GM19452 (cell line): ENCODE results near the gene MFSD8.
"Not testable (repeated sequence)": the region's sequence is repeated elsewhere in the genome, so short reads cannot be mapped to it uniquely, and the experiment has no call there.

ENCODE experiments used
- ATAC-seq: cut with Tn5 transposase; IDR thresholded peaks from one replicate; pipeline ENCODE4 v1.9.1; 2021; ENCODE audit not compliant: unreplicated experiment

Gene MFSD8

GRCh38 chr4:127965062-127965802 is at the start of gene MFSD8, which contains the start of gene ABHD18:
MFSD8 (minus strand) TSS chr4:127965173; CDS start chr4:127965133, 40 bp downstream.
ABHD18 (plus strand) TSS chr4:127965406; CDS start chr4:127982956, 17,550 bp downstream.
- peak; percentile 95 for ATAC-seq

- ATAC-seq, result no peak
These were observed 44.5 kb upstream of the MFSD8 start for GRCh38 chr4:128009428-128009827.

- ATAC-seq, result no peak
These were observed 41.6 kb upstream of the MFSD8 start for GRCh38 chr4:128006592-128006991.

GRCh38 chr4:127997534-127998388 is 32.8 kb upstream of the MFSD8 start:
- peak; percentile 97 for ATAC-seq

- ATAC-seq, result not testable (repeated sequence)
These were observed 31.5 kb upstream of the MFSD8 start for GRCh38 chr4:127996521-127996920.

GRCh38 chr4:127995776-127996175 is 30.8 kb upstream of the MFSD8 start:
- ATAC-seq, result no peak

- no peak for ATAC-seq
These were observed 28.2 kb upstream of the MFSD8 start for GRCh38 chr4:127993151-127993550.

GRCh38 chr4:127988638-127989037 is 23.7 kb upstream of the MFSD8 start:
- ATAC-seq, result no peak

GRCh38 chr4:127985989-127986388 is 21.0 kb upstream of the MFSD8 start:
- ATAC-seq, result no peak

- ATAC-seq, result no peak
These were observed 17.5 kb upstream of the MFSD8 start for GRCh38 chr4:127982445-127982844.

- ATAC-seq, result no peak
These were observed 14.0 kb upstream of the MFSD8 start for GRCh38 chr4:127978930-127979329.

GRCh38 chr4:127975121-127975770 is 10.3 kb upstream of the MFSD8 start:
- ATAC-seq, result no peak

- ATAC-seq, result not testable (repeated sequence)
These were observed 6.0 kb upstream of the MFSD8 start for GRCh38 chr4:127970925-127971324.

- no peak for ATAC-seq
These were observed 3.6 kb upstream of the MFSD8 start for GRCh38 chr4:127968586-127968985.

GRCh38 chr4:127967141-127967775 is 2.3 kb upstream of the MFSD8 start:
- no peak for ATAC-seq

GRCh38 chr4:127965803-127966175 is 816 bp upstream of the MFSD8 start:
- ATAC-seq, result peak; percentile 28

GRCh38 chr4:127964426-127965061 is 429 bp downstream of the MFSD8 start:
- ATAC-seq, result peak; percentile 24

GRCh38 chr4:127963633-127964398 is 1.2 kb downstream of the MFSD8 start:
- not testable (repeated sequence) for ATAC-seq

GRCh38 chr4:127959794-127960193 is 5.2 kb downstream of the MFSD8 start:
- no peak for ATAC-seq

- no peak for ATAC-seq
These were observed 7.9 kb downstream of the MFSD8 start for GRCh38 chr4:127957105-127957504.
